MV-4-11 (cell line): Measurements from ENCODE around the gene EIF6.
"Not testable (repeated sequence)": the region's sequence is repeated elsewhere in the genome, so short reads cannot be mapped to it uniquely, and the experiment has no call there.

Experiments used
- DNase-seq: peaks from one replicate; lab custom pipeline; 2025; lab: John Stamatoyannopoulos, UW

Gene EIF6

DNA sequence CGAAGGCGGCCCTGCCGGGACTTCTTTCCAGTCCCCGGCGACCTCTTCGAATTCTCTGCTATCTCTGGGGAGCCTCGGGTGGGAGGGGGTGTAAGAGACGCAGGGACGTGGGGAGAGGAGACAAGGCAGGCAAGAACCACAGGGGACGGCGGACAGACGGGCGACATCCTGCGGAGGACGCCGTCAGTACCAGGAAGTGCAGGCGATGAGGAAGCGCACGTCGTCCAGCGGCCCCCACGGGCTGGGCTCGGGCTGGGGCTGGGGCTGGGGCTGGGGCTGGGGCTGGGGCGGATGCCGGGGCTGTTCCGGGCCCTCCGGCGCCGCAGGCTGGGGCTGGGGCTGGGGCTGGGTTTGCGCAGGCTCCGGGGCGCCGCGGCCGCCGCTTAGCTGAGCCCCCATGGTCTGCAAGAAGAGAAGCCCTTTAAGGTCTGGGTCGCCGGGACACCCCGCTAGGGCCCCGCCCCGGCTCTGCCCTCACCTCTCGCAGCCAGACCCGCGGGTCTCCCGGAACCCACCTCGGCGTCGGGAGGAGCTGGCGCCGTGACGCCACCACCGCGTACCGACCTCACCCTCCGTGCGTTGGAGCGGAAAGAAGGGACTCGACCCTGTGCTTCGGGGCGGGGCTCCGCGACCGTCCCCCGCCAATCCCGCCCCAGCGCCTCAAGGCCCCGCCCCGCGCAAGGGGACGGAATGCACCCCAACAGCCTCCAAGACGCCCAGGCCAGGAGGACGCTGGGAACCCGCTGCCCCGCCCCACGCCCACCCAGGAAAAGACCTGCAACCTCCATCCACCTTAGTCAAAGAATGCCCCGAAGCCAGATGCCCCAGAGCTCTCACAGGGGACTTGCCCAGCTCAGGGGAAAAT, 6.8 kb downstream of the EIF6 start, which contains the start of gene MMP24OS:
Gene MMP24OS (minus strand): TSS at position 592 of the 865 bp plus-strand sequence. CDS start 193 bp downstream, at position 399.
- peak; percentile 86 for DNase-seq

DNA sequence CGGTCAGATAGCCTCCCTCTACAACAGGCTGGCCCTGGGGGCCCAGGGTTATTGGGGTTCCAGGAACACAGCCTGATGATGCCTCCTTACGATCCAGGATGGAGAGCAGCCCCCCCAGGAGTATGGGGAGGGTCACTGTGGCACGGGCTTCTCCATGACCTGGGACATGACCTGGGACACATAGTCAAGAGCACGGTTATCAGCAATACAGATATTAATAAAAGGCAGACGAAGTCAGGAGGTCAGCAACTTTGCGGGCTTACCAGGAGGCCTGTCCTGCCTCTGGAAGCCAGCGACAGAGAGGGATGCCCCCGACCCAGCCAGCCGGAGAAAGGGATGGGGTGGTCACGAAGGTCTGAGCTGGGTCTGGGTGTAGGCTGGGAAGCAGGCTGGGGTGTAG, 7.4 kb downstream of the EIF6 start:
- no peak for DNase-seq

DNA sequence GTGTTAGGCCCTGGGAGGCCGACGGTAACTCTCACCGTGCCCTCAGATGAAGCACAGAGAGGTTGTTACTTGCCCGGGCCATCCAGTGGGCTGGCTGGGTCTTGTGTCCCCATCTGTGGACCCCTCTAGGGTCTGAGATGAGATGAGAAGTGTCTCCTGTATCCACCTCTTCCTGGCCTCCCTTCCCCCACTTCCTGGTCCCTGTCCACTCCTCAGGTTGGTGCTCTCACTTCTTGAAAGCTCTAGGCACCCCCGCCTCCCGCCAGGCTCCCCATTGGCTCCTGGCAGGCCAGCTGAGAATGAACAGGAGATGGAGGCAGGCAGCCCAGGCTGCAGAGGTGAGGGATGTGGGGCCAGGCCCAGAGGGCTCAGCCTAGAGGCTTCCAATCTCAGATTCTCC, 8.2 kb downstream of the EIF6 start:
- DNase-seq, result no peak

DNA sequence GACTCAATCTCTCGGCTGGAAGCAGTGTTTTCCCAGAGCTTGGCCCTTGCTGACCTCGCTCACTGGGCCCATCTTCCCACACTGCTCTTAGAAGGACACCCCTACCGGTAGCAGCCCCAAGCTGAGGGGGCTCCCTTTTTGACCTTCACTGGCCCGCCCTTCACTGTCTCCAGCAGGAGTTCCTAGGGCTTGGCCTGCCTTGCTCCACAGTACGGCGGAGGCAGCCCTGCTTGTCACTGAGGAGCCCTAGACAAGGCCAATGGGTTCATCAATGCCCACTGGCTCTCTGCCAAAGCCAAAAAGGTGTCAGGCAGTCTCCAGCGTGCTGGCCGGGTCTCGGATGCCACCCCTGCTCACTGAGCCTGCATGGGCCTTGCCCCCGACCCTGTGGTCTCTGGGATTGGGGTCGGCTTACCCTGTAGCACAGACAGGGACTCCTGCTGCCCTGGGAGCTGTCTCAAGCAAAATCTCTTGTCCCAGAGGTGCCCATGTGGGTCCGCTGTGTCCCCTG, 8.8 kb downstream of the EIF6 start:
- DNase-seq, result no peak

DNA sequence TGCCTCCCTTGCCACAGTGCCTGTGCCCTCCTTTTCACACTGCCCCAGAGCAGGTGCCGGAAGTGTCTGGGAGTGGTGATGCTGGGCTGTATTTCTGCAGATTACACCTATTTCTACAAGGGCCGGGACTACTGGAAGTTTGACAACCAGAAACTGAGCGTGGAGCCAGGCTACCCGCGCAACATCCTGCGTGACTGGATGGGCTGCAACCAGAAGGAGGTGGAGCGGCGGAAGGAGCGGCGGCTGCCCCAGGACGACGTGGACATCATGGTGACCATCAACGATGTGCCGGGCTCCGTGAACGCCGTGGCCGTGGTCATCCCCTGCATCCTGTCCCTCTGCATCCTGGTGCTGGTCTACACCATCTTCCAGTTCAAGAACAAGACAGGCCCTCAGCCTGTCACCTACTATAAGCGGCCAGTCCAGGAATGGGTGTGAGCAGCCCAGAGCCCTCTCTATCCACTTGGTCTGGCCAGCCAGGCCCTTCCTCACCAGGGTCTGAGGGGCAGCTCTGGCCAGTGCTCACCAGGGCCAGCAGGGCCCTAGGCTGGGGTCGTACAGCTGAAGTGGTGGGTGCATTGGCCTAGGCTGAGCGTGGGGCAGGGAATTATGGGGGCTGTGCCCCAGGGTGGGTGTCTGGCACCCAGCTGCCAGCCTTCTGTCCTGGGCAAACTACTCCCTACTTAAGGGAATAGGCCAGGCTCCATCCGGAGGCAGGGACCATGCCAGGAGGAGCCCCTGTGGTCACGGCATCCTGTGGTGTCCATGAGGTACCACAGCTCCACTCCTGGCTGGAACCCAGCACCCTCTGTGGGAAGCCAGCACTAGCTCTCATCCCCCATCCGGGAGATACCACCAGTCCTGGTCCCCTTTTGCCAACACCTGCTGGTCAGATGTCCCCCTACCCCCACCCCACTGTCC, 10.1 kb downstream of the EIF6 start:
- DNase-seq, result no peak

DNA sequence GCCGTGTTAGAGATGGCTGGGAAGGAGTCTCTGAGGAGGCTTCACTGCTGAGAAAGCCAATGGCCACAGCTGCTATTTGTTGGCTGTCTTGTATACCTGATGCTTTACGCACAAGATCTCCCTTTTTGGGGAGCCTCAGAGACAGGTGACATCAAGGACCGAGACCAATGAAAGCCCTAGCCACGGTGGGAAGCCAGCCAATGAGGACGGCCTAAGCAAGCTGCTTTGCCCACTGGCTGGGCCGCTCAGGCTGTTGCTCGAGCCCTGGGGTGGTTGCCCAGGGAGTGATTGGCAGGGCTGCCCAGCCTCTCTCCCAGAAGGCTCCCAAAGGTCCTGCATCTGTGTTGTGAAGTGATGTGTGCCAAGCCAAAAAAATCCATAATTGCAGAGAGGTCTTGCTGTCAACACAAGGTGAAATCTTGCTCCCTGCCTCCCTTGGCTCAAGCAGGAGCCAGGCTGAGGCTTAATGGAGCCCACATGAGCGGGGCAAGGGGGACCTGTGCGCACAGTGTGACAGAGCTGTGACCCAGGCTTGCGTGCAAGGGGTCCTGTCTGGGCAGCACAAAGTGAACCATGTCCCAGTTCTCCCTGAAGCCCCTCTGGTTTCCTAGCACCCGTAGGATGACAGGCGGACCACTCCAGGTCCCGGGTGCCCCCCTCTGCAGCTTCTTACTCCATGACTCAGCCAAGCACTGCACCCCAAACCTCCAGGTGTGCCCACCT, 11.0 kb downstream of the EIF6 start:
- DNase-seq, result no peak

DNA sequence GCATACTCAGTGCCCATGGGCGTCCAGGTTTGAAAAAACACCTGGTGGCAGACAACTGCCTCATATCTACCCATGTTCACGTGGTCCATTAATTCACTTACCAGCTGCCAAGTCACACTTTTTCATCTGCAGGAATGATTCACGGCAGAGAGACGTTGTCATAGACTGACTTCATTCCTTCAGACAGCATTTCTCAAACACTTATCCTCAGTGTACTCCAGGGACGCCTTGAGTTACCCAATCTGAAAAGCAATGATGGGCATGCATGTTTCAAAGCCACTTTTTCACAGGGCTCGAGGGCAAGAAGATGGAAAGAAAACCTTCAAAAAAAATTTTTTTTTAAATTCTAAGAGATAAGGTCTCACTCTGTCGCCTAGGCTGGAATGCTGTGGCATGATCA, 12.7 kb downstream of the EIF6 start:
- DNase-seq, result no peak

DNA sequence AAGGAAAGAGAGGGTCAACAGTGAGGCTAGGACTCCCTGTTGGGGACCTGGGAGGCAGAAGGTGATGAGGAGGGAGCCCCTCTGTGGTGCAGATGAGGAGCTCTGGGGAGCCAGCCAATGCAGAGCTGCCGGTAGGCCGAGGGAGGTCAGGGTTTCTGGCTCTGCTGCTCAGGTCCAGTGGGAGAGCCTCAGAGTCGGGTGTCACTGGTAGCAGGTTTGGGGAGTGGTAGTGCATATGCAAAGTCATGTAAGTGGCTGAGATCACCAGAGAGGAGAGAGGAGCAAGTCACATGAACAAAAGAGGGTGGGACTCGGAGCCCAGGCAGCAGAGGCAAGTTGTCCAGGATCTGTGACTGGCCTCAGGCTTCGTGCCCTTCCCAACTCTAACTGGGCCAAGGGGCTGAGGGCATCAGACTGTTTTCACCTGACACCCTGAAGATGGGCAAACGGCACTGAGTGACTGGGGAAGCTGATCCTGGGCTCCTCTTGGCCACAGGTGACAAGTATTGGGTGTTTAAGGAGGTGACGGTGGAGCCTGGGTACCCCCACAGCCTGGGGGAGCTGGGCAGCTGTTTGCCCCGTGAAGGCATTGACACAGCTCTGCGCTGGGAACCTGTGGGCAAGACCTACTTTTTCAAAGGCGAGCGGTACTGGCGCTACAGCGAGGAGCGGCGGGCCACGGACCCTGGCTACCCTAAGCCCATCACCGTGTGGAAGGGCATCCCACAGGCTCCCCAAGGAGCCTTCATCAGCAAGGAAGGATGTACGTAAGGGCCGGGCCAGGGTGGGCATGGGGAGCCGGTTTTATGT, 13.3 kb downstream of the EIF6 start:
- DNase-seq, result no peak

DNA sequence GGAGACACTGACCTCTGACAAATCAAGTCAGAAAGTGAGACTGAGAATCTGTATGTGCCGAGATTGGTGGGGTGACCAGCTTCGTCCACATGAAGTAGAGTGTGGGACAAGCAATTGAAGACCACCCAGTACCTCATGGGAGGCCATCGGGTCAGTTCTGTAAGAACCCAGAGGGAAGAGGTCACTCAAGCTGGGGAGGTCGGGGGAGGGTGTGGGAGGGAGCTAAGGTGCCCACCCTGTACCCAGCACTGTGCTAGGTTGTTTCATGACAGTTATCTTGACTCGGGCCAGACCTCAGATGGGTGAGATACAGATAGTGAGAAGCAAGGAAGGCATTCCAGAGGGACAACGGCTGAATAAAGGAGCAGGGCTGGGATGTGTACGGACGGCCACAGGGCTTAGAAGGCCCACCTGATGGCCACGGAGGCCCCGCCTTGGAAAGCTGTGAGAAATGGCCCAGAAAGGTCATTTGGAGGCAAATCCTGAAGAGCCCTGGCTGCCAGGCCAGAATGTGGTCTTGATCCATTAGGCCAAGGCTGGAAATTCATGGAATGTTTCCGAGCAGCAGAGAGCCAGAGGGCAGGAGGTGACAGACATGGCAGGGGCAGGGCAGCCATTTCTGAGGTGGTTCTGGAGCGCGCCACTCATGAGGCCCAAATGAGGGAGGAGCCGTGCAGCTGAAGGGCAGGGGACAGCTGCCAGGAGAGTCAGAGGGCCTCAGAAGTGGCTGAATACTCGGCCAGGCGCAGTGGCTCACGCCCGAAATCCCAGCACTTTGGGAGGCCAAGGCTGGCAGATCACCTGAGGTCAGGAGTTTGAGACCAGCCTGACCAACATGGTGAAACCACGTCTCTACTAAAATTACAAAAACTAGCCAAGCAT, 14.3 kb downstream of the EIF6 start:
- no peak for DNase-seq

DNA sequence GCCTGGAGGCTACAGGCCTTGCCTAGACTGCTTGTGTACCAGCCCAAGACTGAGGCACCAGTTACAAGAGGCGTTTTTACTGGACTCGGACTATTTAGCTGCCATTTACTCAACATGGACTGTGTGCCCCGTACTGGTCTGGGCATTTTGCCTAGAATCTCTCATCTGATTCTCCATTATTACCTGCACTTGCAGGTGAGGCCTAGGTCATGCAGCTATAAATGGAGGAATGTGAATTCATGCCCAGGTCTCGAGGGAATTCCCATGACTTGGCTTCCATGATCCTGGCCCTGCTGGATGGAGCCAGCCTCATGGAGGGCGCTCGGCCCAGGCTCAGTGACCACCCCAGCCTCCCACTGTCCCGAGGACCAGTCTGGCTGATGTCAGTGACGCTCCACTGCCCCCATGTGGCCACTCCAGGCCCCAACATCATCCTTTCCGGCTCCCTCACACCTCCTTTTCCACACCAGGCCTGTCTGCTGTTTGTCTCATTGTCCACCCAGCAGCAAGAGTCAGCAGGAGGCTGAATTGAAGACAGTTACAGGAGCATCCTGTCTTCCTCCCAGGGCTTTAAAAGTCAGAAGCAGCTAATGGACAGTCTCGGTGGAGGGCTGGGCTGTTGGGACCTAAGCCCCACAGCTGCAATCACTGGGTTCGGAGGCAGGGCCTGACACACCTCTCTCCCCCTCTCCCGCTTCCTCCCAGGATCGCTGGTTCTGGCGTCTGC, 15.4 kb downstream of the EIF6 start:
- peak; percentile 28 for DNase-seq

DNA sequence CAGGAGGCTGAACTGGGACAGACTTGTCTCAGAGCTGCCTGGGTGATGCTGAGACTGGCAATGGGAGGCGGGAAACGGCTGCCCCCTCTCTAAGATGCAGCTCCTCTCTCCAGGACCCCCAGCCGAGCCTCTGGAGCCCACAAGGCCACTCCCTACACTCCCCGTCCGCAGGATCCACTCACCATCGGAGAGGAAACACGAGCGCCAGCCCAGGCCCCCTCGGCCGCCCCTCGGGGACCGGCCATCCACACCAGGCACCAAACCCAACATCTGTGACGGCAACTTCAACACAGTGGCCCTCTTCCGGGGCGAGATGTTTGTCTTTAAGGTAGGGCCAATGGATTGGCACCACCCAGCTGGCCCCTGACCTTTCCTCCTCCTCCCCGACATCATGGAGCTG, 17.5 kb downstream of the EIF6 start:
- DNase-seq, result no peak

DNA sequence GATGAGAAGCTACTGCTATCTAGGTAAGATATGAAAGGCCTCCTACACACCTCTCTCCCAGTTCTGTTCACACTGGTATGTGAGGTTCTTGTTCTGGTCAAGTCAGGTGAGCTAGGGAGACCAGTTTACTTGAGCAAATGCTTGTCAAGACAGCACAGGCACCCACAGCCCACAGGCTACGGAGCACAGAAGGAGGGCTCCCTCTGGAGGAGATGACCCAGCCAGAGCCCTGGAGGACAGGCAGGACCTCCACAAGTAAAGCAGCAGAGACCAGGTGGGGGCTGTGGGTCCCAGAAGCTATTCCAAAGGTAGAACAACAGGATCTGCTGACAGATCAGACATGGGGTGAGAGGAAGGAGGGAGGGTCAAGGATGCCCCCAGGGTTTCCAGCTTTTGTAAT, 19.8 kb downstream of the EIF6 start:
- DNase-seq, result peak; percentile 4

DNA sequence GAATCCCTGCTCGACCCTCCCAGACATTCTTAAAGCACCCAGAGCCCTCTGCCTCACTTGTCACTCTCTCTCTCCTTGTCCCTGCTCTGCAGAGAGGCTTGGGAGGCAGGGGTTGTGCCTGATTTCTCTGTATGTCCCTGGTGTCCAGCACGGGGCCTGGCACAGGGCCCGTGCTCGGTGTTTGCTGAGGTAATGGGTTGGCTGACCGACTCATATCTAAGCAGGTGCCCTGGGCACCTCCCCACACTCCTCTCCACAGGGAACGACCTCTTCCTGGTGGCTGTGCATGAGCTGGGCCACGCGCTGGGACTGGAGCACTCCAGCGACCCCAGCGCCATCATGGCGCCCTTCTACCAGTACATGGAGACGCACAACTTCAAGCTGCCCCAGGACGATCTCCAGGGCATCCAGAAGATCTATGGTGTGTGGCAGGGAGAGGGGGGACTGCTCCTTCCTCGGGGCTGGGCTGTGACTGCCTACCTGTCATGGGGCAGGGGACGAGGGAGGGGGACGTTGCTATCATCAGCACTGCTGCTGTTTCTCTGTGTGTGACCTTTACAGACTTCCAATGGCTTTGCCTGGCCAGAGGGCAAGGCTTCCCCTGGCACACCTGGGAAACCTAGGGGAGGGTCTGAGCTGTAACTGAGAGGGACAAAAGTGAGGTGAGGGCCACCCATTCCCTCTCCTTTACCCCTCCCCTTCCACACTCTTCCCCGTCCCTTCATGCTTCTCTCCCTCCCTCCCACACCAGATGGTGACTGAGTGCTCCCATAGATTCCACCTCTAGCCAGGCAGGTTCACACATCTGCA, 20.8 kb downstream of the EIF6 start:
- DNase-seq, result no peak

DNA sequence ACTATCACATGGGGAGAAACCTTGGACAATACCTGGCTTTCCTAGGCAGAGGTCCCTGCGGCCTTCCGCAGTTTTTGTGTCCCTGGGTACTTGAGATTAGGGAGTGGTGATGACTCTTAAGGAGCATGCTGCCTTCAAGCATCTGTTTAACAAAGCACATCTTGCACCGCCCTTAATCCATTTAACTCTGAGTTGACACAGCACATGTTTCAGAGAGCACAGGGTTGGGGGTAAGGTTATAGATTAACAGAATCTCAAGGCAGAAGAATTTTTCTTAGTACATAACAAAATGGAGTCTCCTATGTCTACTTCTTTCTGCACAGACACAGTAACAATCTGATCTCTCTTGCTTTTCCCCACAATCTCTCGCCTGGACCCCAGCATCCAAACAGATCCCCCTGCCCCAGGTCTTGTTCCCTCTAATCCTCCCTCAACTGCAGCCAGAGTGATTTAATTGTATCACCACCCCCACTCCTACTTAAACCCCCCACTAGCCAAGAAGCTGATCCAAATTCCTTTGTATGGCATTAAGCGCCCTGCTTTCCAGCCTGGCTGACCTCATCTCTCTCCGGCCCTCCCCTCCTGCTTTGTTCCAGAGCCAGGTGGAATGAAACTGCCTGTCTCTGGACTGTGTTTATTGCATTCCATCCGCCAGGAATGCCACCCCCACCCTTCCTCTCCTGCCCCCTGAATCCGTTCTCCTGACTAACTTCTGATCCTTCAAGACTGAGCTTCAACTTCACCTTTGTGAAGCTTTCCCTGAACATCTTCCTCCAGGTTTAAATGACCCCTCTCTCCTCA, 21.6 kb downstream of the EIF6 start:
- not testable (repeated sequence) for DNase-seq

DNA sequence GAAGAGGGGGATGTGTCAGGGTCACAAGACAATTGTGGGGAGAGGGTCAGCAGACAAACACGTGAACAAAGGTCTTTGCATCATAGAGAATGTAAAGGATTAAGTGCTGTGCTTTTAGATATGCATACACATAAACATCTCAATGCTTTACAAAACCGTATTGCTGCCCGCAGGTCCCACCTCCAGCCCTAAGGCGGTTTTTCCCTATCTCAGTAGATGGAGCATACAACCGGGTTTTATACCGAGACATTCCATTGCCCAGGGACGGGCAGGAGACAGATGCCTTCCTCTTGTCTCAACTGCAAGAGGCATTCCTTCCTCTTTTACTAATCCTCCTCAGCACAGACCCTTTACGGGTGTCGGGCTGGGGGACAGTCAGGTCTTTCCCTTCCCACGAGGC, 22.3 kb downstream of the EIF6 start:
- DNase-seq, result not testable (repeated sequence)

DNA sequence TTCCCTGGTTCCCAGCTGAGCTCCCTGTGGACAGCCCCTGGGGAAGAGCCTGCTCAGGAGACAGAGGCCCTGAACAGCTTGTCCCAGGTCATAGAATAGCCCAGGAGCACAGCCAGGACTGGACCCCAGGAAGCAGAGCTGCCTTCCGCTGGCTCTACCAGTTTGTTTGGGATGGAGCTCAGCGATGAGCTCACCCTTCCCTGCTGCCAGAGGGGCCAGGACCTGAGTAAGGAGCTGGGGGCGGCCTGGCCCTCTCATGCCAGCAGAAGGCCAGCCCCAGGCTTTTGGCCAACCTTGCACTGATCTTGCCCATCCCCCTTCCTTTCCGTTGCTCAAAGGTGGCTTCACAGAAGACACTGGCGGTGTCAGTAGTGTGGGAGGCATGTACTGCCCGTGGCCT, 24.1 kb downstream of the EIF6 start:
- no peak for DNase-seq

DNA sequence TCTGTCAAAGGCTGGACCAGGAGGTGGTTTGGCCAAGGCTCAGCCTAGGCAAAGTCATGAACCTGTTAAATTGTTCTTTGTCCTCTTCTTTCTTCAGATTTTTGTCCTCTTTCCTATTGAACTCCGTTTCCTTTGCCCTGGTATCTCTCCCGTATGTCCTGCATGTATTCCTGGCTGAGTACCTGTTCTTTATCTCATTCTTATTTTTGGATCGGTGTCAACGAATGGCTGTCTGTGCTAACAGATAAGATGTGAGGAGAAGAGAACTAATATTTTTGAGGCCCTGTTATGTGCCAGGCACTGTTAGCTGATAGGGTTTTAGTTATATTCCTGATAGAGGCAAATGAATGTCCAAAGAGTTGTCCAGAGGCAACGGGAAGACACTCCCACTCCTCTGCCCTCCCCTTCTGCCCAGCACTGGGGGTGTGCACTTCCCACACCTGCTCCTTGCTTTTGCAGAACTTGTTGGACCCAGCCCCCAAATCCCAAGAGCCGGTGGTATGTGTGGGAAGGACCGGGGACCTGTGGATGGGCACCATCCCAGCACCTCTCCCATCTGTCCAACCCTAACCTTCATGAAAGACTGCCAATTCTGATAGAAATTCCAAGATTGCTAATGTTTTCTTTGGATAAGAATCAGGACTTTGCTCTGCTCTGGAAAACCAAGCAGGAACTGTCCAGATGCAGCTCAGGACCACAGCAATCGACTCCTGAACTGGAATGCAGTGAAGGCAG, 27.2 kb downstream of the EIF6 start:
- no peak for DNase-seq
